ENCODE measurements around the gene FBXW11.
"Not testable (repeated sequence)": the region's sequence is repeated elsewhere in the genome, so short reads cannot be mapped to it uniquely, and the experiment has no call there.

FBXW11 gene
- 31.6 to 85.7 reads per million in 2 donors for total RNA-seq

- peak; percentile 89 for DNase-seq
Measured at GRCh38 chr5:172006321-172007174, at the start of gene FBXW11. FBXW11 (minus strand) TSS chr5:172006638; CDS start chr5:172006502, 136 bp downstream.

- no peak for DNase-seq
Measured at GRCh38 chr5:172055996-172056395, 49.6 kb upstream of the FBXW11 start.

DNA sequence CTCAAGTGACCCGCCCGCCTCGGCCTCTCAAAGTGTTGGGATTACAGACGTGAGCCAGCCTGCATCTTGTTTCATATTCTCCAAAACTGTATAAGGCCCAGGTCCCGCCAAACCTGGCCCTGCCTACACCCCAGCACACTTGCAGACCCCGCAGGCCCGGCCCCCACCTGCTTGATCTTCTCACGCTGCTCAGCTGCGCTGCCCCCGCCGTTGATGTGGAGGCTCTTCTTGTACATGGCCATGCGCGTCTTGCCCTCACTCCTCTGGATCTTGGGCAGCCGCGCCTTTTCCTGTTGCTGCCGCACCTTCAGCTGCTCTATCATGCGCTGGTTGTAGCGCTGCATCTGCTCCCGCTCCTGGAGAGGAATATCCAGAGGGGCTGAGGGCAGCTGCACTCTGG lies 49.0 kb upstream of the FBXW11 start:
- no peak for DNase-seq

DNA sequence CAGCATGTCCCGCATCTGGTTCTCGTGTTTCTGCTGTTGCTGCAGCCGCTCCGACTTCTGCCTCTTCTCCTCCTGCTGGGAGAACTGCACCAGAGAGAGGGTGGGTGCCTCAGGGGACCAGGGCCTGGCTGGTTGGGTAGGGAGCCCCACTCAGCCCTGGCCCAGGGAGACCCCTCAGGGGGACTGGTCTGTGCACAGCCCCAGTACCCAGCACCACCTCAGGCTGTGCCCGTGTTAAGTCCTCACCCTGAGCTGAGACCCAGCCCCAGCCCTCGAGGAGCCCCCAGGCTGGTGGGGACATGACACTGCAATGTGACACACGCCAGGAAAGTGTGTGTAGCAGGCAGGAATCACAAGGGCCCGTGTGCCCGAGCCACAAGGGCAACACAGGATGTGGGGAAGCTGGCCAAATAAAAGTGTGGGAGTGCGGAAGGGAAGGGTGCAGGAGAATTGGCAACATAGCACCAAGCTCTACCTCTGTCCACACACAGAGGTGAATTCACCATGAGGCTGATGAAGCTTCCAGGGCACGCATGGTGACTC lies 48.2 kb upstream of the FBXW11 start:
- no peak for DNase-seq

DNA sequence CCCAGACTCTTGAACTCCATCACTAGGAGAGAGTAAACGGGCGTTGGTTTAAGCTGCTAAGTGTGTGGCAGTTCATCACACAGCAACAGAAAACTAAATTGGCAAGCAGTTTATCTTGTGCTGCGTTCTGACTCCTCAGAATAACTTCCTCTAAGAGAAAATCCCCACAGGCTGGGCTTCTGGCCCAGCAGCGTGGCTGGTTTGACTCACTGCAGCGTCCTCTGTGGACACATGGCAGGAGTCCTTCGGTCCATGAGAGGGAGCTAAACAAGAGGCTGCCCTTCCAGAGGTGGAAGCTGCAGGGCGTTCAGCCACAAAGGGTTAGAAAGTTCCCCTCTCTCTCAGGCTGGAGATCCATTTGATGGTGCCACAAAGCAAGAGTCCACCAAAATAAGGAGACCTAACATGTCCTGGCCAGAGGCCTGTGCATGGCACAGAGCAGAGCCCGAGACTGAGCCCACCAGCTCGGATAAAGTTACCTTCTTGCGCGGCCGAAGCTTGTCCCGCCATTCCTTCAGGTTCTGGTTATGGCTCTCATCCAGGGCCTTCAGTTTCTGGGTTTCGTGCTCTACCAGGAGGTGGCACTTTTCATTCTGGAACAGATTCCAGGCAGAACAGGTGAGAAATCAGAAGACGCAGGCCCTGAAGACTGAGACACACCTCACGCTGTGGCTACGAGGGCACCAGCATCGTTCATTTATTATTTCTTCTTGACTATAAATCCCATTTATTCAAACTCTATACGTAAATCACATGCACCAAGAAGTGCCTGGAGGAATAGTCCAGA lies 46.2 kb upstream of the FBXW11 start:
- DNase-seq = no peak

DNA sequence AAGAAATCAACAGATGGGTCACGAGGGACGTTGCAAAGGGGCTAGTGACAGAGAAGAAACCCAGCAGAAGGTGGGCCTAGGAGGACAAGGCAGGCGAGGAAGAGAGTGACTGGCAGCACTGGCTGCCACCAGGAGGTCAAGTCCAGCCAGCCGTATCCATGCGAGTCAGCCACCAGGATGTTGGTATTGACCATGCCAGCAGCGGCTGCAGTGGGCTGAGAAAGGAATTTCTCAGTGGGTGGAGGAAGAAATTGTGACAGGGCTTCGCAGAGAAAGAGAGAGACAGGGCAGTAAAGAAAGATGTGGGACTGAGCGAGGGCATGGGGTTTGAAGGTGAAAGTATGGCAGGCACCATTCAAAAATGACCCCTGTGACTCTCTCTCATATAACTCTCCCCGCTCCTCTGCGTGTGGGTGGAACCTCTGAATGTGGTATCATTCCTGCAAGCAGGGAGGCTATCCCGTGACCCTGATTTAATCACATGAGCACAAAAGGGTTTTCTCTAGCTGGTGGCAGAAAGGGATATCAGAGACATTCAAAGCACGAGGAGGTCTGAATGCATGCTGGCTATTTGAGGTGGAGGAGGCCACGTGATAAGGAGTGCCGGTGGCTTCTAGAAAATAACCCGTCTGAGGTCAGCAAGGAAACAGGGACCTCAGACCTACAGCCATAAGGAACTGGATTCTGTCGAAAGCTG lies 45.4 kb upstream of the FBXW11 start:
- DNase-seq = no peak

- no peak for DNase-seq
Measured at GRCh38 chr5:172050080-172050479, 43.6 kb upstream of the FBXW11 start.

GRCh38 chr5:172049226-172049796 lies 42.9 kb upstream of the FBXW11 start:
- DNase-seq = no peak

- DNase-seq = no peak
Measured at GRCh38 chr5:172048539-172049101, 42.2 kb upstream of the FBXW11 start.

DNA sequence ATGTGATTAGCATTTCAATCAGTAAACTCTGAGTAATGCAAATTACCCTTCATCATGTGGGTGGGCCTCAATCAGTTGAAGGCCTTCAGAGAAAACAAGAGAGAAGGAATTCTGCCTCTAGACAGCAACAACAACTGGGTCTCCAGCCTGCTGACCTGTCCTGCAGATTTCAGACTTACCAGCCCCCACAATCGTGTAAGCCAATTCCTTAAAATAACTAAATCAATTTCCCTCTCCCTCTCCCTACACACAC lies 41.7 kb upstream of the FBXW11 start:
- DNase-seq = no peak

DNA sequence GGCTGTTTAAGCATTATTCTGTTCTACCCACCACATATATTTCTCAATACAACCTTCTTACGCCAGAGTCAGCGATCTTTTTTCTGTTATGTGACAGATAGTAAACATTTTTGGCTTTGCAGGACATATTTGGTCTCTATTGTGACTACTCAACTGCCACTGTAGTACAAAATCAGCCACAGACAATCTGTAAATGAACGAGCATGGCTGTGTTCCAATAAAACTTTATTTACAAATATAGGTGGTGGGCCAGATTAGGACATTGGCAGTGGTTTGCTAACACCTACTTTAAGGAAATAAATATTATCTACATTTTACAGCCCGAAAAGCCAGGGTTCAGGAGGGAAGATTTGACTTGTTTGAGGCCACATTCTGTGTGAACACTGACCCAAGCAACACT lies 40.2 kb upstream of the FBXW11 start:
- DNase-seq = no peak

GRCh38 chr5:172045315-172045632 lies 38.8 kb upstream of the FBXW11 start:
- DNase-seq = no peak

GRCh38 chr5:172044631-172045314 lies 38.3 kb upstream of the FBXW11 start:
- DNase-seq = no peak

DNA sequence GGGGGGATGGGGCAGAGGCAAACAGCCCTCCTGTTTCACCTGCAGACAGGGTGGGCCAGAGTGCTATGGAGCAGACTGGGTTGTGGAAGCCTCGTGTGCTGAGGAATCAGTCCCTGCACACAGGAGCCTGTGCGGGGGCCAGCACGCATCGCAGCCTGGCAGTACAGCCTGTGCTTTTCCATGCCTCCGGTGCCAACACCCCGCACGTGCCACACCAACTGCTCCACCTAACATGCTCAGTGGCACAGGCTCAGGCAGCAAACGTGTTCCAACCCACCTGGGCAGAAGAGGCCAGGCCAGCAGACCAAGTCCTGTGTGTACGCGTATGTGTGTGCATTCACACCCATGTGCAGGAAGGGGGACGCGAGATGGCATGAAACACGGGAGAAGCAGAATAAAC lies 37.4 kb upstream of the FBXW11 start:
- no peak for DNase-seq

- DNase-seq = no peak
Measured at GRCh38 chr5:172042183-172042582, 35.7 kb upstream of the FBXW11 start.

GRCh38 chr5:172038167-172038566 lies 31.7 kb upstream of the FBXW11 start:
- no peak for DNase-seq

- no peak for DNase-seq
Measured at GRCh38 chr5:172035049-172035448, 28.6 kb upstream of the FBXW11 start.

- DNase-seq = no peak
Measured at GRCh38 chr5:172031894-172032461, 25.5 kb upstream of the FBXW11 start.

GRCh38 chr5:172029876-172030275 lies 23.4 kb upstream of the FBXW11 start:
- no peak for DNase-seq

DNA sequence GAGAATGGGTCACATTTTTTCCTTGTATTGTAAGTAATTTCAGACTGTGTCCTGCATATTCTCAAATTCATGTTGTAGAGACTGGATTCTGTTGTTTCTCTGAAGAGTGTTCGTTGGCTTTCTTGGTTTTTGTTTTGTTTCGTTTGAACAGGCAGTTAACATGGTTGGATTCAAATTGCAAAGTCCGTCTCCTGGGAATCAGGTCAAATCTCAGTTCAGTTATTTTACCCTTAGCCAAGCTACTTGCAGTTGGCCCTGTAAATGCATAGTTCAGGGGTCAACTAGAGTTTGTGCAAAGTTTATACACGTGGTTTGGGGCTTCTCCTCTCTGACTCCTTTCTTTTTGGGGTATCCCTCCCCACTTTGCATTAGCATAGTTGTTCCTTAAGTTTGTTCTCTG lies 21.7 kb upstream of the FBXW11 start:
- no peak for DNase-seq

- DNase-seq = not testable (repeated sequence)
Measured at GRCh38 chr5:172020110-172020786, 13.8 kb upstream of the FBXW11 start.
